Chondrocyte (in vitro differentiated cells): ENCODE measurements around the gene PAMR1. TPM values are rescaled to one million over a fixed set of nuclear protein-coding genes. Genes with fewer than 3 reads are reported as not detected.

Source experiments
- DNase-seq: peaks from one replicate; pipeline ENCODE4 v3.0.0; 2021; ENCODE audit warnings: mixed read lengths, low spot score
- H3K27ac Mint-ChIP-seq: one replicate; pipeline ENCODE4 v1.8.0; 2021; ENCODE audit warnings: mild to moderate bottlenecking, moderate library complexity, mixed read lengths; ENCODE audit not compliant: unreplicated experiment
- H3K27me3 Mint-ChIP-seq: 2 replicates; pipeline ENCODE4 v1.8.0; 2021; ENCODE audit warnings: low read depth, mixed read lengths
- H3K36me3 Mint-ChIP-seq: 2 replicates; pipeline ENCODE4 v1.8.0; 2021; ENCODE audit warnings: low read depth, mixed read lengths
- H3K4me1 Mint-ChIP-seq: 2 replicates; pipeline ENCODE4 v1.8.0; 2021; ENCODE audit warnings: low read depth, mild to moderate bottlenecking, mixed read lengths
- H3K4me3 Mint-ChIP-seq: one replicate; pipeline ENCODE4 v1.8.0; 2021; ENCODE audit warnings: mild to moderate bottlenecking, moderate library complexity, mixed read lengths; ENCODE audit not compliant: unreplicated experiment
- H3K9me3 Mint-ChIP-seq: 2 replicates; pipeline ENCODE4 v1.8.0; 2021; ENCODE audit warnings: low read depth, mixed read lengths
- CTCF ChIP-seq: fragments of 200-600 bp; sonication (generic); IDR thresholded peaks from 2 replicates; pipeline ENCODE4 v1.5.0; 2021; ENCODE audit warnings: antibody characterized with exemption, mild to moderate bottlenecking, moderate library complexity
- total RNA-seq: library from RNA; stranded (reverse); gene quantifications from 3 replicates; pipeline ENCODE4 v1.2.1, GENCODE V29; 2021

Gene PAMR1
- total RNA-seq, 1 donor from 2014 or later = 1.6 TPM

- no peaks in the 10 kb centered on the region for H3K36me3 Mint-ChIP-seq
- TF ChIP-seq CTCF = no peak
- no peaks in the 10 kb centered on the region for H3K27me3 Mint-ChIP-seq
- no peak overlapping the region for H3K4me3 Mint-ChIP-seq
- no peak overlapping the region for H3K27ac Mint-ChIP-seq
- H3K9me3 Mint-ChIP-seq = no peaks in the 10 kb centered on the region
- H3K4me1 Mint-ChIP-seq = peaks cover 5% of the 10 kb centered on the region
- DNase-seq = no peak
Observed at GRCh38 chr11:35402751-35403660, 122.4 kb downstream of the PAMR1 start.

GRCh38 chr11:35398881-35399280 lies 126.5 kb downstream of the PAMR1 start:
- H3K36me3 Mint-ChIP-seq = no peaks in the 10 kb centered on the region
- H3K4me3 Mint-ChIP-seq = no peak overlapping the region
- H3K9me3 Mint-ChIP-seq = no peaks in the 10 kb centered on the region
- TF ChIP-seq CTCF = no peak
- H3K27me3 Mint-ChIP-seq = peaks cover 1% of the 10 kb centered on the region
- no peaks in the 10 kb centered on the region for H3K4me1 Mint-ChIP-seq
- no peak overlapping the region for H3K27ac Mint-ChIP-seq
- DNase-seq = no peak

- H3K27ac Mint-ChIP-seq = no peak overlapping the region
- no peaks in the 10 kb centered on the region for H3K9me3 Mint-ChIP-seq
- TF ChIP-seq CTCF = no peak
- no peak for DNase-seq
- no peak overlapping the region for H3K4me3 Mint-ChIP-seq
- H3K27me3 Mint-ChIP-seq = peaks cover 6% of the 10 kb centered on the region
- H3K36me3 Mint-ChIP-seq = no peaks in the 10 kb centered on the region
- peaks cover 13% of the 10 kb centered on the region for H3K4me1 Mint-ChIP-seq
Observed at GRCh38 chr11:35394941-35395340, 130.5 kb downstream of the PAMR1 start.

DNA sequence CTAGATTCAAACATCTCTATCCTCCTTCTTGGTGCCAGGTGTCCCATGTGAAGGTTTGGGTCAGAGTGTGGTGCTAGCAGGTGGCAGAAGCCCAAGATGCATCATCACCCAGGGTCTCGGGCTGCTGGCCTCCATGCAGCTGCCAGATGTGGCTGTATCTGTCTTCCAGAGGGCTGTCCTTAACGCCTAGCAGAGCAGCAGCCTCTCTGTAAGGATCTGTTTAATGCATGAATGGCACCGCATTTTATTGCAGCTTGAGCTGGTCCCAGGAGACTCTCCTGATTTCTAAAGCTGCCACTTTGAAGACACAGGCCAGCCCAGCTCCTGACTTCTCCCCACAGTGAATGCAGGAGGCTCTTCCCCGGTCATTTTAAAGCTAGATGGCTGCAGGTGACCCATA lies 132.3 kb downstream of the PAMR1 start:
- no peak for DNase-seq
- no peak for TF ChIP-seq CTCF
- H3K4me1 Mint-ChIP-seq = peaks cover 14% of the 10 kb centered on the region
- H3K27me3 Mint-ChIP-seq = peaks cover 6% of the 10 kb centered on the region
- no peak overlapping the region for H3K4me3 Mint-ChIP-seq
- no peaks in the 10 kb centered on the region for H3K36me3 Mint-ChIP-seq
- no peaks in the 10 kb centered on the region for H3K9me3 Mint-ChIP-seq
- no peak overlapping the region for H3K27ac Mint-ChIP-seq

DNA sequence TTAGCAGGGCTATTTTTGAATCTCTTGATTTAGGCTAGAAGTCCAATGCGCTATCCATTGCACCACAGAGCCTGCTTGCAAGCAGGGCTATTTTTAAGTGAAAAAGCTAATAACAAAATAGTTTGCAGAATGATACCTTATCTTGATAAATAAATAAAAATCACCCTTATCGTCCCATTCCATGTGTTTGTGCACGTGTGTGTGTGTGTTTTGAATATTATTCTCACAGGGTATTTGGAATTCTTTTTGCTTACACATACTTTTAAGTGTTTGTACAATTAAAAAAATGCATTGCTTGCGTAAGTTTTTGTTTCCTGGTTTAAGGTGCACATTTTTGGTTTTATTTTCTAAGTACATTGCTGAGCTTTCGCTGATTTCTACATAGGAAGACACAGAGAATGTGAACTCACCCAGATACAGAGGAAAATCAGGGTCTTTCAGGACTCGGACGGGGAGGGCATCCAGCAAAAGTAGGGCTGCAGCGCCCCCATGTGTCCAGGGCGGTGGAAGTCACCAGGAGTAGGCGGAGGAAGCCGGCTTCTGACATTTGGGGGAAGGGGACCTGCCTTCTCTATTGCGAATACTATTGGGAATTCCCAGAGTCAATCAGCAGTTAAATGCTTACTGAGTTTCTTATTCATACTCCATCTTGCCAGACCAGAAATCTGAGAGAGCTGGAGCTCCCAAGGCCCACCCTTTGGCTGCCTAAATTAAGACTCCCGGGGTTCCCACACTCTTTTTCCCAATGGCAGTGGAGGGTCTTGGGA lies 133.3 kb downstream of the PAMR1 start:
- peak; percentile 99 for TF ChIP-seq CTCF
- H3K27ac Mint-ChIP-seq = peak overlapping the region; percentile 63

More for the DNA sequence above, 133.3 kb downstream of the PAMR1 start:
- Mint-ChIP-seq H3K4me3 (peak overlapping the region; percentile 31), H3K9me3 (no peaks in the 10 kb centered on the region), H3K27me3 (peaks cover 6% of the 10 kb centered on the region), H3K4me1 (peaks cover 24% of the 10 kb centered on the region), H3K36me3 (no peaks in the 10 kb centered on the region)
- no peak for DNase-seq
